Cardiac fibroblast (primary cell): ENCODE measurements around the gene UBE2G2.

ENCODE experiments used
- DNase-seq, 2 donors: peaks; one replicate each; pipeline versions ENCODE4 v3.0.0 to v3.0.0-alpha.2; 2010; ENCODE audit warnings: low read depth in 2 of 2
- H3K4me3 ChIP-seq, 2 donors: replicated peaks in 1 of 2; 1 replicate in 1 of 2; 2 replicates in 1 of 2; pipeline ENCODE4 v1.5.1; 2011; ENCODE audit warnings: low read depth in 2 of 2, low read length in 2 of 2, mild to moderate bottlenecking in 2 of 2, moderate library complexity in 1 of 2
- TF ChIP-seq, protein P1 (sequence below): IDR thresholded peaks from one replicate; pipeline ENCODE4 v1.5.1; 2011; ENCODE audit warnings: low read depth, mild to moderate bottlenecking, low read length, inconsistent platforms

The UBE2G2 gene

GRCh38 chr21:44722731-44723130, 78.9 kb downstream of the UBE2G2 start:
- TF ChIP-seq, protein P1, sequence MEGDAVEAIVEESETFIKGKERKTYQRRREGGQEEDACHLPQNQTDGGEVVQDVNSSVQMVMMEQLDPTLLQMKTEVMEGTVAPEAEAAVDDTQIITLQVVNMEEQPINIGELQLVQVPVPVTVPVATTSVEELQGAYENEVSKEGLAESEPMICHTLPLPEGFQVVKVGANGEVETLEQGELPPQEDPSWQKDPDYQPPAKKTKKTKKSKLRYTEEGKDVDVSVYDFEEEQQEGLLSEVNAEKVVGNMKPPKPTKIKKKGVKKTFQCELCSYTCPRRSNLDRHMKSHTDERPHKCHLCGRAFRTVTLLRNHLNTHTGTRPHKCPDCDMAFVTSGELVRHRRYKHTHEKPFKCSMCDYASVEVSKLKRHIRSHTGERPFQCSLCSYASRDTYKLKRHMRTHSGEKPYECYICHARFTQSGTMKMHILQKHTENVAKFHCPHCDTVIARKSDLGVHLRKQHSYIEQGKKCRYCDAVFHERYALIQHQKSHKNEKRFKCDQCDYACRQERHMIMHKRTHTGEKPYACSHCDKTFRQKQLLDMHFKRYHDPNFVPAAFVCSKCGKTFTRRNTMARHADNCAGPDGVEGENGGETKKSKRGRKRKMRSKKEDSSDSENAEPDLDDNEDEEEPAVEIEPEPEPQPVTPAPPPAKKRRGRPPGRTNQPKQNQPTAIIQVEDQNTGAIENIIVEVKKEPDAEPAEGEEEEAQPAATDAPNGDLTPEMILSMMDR = no peak
- no peak for DNase-seq
- H3K4me3 ChIP-seq = no peak overlapping the region

DNA sequence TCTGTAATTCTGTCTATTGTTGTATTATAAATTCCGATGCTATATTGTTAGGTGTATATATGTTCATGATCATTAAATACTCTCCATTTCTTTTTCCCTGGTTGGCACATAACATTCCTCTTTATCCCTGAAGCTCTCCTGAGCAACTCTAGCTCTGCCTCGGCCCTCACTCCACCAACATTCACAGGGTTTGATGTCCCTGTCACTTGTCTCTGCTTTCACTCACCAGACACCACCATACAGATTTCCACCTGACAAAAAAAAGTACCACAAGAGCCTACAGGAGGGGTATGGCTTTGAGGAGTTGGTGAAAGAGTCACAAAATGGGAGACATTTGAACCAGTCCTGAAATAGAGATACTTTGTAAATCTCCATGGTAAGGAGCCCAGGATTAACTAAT, 81.5 kb downstream of the UBE2G2 start:
- H3K4me3 ChIP-seq = no peak overlapping the region
- DNase-seq = no peak
- TF ChIP-seq, protein P1 = no peak
